Stimulated activated CD8-positive, alpha-beta memory T cell treated with anti-CD3 and anti-CD28 coated beads, Interleukin-15, amount 100 ng/mL, for 1 hour (primary cell): Measurements from ENCODE around the gene DNAAF5.

Experiments
- DNase-seq: peaks from one replicate; pipeline ENCODE4 v3.0.0-alpha.2; 2020; ENCODE audit warnings: low read depth

The DNAAF5 gene

GRCh38 chr7:768881-769504, 42.5 kb downstream of the DNAAF5 start:
- no peak for DNase-seq

DNA sequence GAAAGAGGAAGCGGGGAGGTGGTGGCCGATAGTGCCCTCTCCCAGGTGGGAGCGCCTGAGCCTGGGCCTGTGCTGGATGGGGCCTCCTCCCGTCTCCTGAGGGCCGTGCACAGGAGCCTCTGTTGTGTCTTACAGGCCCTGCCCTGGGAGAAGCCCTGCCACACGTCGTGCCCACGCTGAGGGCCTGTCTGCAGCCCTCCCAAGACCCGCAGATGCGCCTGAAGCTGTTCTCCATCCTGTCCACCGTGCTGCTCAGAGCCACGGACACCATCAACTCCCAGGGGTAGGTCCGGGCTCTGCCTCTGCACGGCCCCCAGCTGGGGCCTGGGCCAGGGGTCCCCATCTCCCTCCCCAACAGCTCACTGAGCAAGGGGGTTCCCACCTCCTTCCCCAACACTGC, 43.8 kb downstream of the DNAAF5 start:
- no peak for DNase-seq

DNA sequence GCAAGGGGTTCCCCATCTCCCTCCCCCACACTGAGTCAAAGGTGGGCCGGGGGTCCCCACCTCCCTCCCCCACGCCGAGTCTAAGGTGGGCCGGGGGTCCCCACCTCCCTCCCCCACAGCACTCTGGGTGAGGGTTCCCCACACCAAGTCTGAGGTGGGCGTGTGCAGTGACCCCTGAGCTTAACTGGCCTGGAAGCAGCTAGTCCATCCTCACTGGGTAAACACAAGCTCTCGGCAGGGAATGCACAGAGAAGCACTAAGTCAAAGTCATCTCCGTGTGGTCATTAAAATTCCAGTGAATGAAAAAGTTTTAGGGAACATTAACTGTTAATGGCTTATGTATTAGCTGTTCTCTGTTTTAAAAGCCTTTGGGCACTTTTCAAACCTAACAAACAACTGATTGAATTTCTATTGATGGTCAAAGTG, 44.3 kb downstream of the DNAAF5 start:
- DNase-seq = no peak

- no peak for DNase-seq
These were observed 44.9 kb downstream of the DNAAF5 start for GRCh38 chr7:771234-772004.

- DNase-seq = no peak
These were observed 45.5 kb downstream of the DNAAF5 start for GRCh38 chr7:772005-772294.

GRCh38 chr7:772392-772791, 45.9 kb downstream of the DNAAF5 start:
- no peak for DNase-seq

- DNase-seq = no peak
These were observed 46.5 kb downstream of the DNAAF5 start for GRCh38 chr7:772861-773621.

GRCh38 chr7:773622-773915, 47.1 kb downstream of the DNAAF5 start:
- no peak for DNase-seq

DNA sequence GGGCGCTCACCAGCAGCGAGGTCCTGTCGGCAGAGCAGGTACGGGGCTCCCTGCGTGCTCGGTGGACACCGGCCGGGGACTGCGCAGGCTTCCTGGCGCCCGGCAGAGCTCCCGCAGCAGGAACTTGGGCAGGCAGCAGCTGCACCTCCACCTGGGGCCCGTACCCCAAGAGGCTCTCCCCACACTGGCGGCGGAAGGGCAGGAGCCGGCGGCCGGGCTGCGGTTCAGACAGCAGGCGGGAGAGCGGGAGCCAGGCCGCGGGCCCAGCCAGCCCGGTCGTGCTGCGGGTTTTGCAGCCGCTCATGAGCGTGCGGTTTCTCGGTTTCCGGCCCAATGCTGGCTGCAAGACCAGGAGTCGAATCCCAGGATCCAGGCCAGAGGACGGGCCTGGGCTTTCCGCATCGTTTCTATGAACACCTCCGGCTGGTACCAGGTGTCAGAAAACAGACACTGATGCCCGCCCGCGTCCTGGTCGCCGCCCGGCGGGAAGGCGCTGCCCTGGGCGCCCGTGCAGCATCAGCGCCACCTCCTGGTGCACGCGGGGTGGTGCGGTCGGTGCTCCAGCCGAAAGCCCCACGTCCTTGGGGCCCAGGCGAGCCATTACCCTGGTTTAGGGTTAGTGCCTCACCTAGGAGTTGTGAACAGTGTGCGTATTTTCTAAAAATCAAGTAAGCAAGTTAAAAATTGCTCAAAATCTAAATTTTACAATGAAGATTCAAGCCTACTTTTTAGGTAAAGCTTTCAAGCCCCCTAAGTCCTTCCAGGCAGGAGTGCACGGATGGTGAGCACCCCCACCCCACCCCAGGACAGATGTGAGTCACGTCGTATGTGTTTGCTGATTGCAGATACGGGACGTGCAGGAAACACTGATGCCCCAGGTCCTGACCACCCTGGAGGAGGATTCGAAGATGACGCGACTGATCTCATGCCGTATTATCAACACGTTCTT, 47.9 kb downstream of the DNAAF5 start:
- peak; percentile 23 for DNase-seq

- DNase-seq = no peak
These were observed 49.9 kb downstream of the DNAAF5 start for GRCh38 chr7:776381-776780.

DNA sequence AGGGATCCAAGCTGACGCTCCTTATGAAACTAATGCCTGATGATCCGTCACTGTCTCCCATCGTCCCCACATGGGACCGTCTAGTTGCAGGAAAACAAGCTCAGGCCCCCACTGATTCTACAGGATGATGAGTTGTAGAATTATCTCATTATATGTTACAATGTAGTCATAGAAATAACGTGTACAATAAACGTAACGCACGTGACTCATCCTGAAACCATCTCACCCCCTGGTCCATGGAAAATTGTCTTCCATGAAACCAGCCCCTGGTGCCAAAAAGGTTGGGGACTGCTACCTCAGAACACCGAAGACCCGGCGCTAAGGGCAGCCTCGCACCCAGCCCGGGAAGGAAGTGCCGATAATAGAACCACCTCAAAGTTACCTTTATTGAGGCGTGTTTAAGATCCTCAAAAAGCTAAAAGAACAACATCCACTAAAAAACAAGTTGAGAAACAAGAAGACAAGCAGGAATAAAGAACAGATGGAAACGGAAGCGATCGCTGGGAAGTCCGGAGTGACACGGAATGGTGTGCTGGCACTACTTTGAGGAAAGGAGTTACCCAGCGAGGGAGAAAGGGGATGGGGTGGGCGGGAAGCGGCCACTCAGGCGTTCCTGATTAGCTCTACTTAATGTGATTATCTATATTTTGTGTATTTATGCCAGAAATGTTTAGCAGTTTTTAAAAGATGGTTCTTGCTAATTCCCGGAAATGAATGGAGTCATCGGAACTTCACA, 50.7 kb downstream of the DNAAF5 start:
- no peak for DNase-seq

GRCh38 chr7:777728-778078, 51.2 kb downstream of the DNAAF5 start:
- DNase-seq = no peak

GRCh38 chr7:778271-778967, 51.9 kb downstream of the DNAAF5 start:
- DNase-seq = no peak

DNA sequence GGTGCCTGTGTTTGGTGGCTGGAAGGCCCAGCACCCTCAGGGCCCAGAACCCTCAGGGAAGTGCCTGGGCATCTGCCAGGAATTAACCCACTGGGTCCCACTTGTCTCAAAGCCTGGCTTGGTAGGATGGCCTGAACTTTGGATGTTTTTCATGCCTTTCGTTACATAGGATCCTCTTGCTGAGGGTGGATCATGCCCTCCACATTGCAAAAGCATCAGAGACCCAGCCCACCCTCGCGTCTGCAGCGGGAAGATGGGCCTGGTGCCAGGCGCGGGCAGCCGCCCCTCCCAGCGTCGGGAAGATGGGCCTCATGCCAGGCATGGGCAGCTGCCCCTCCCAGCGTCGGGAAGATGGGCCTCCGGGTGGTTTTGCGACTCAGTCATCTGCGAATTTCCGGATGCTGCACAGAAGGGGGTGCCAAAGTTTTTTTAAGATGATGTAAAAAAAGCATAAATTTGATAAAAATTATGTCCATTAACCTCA, 52.5 kb downstream of the DNAAF5 start:
- no peak for DNase-seq

DNA sequence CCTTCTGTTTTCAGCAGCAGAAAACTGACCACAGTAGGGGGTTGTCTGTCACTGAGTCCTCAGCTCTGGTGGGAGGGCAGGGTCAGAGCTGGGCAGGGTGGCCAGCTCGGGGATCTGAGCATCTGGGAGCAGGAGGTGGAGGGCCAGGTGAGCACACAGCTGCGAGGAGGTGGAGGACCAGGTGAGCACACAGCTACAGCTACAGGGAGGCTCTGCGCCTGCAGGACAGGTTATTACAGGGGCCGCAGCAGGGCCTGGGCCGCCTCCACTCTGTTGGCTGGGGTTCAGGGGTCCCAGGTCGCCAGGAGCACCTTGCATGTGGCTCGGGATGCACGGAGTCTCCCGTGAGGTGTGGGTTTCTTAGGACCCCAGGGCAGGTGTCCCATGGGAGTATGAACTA, 53.0 kb downstream of the DNAAF5 start:
- no peak for DNase-seq

- DNase-seq = no peak
These were observed 53.6 kb downstream of the DNAAF5 start for GRCh38 chr7:780081-780480.

DNA sequence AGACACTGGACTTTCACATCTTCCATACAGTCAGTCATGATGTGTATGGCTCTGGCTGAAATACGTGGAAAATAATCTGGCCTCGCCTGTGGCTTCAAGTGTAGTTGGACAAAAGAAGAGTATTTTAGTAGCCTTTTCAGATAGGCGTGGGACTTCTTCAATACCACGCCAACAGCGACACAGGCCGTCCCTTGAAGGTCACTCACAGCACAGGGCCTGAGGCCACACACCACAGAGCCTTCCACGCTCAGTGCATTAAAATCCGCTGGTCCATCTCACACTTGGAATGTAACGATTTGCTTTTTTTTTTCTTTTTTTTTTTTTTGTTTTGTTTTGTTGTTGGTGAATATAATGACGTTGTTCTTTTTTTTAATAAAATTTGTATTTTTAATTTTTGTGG, 54.0 kb downstream of the DNAAF5 start:
- no peak for DNase-seq

- no peak for DNase-seq
These were observed 54.8 kb downstream of the DNAAF5 start for GRCh38 chr7:781186-781849.

- DNase-seq = no peak
These were observed 55.5 kb downstream of the DNAAF5 start for GRCh38 chr7:781936-782529.
